ENCODE data around the gene CKAP2L.

GRCh38 chr2:112798979-112799975 lies 34.9 kb upstream of the CKAP2L start:
- TF ChIP-seq EP300 (IDR thresholded peaks at IDR 0.05): no peak
- TF ChIP-seq, protein P1, sequence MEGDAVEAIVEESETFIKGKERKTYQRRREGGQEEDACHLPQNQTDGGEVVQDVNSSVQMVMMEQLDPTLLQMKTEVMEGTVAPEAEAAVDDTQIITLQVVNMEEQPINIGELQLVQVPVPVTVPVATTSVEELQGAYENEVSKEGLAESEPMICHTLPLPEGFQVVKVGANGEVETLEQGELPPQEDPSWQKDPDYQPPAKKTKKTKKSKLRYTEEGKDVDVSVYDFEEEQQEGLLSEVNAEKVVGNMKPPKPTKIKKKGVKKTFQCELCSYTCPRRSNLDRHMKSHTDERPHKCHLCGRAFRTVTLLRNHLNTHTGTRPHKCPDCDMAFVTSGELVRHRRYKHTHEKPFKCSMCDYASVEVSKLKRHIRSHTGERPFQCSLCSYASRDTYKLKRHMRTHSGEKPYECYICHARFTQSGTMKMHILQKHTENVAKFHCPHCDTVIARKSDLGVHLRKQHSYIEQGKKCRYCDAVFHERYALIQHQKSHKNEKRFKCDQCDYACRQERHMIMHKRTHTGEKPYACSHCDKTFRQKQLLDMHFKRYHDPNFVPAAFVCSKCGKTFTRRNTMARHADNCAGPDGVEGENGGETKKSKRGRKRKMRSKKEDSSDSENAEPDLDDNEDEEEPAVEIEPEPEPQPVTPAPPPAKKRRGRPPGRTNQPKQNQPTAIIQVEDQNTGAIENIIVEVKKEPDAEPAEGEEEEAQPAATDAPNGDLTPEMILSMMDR (IDR thresholded peaks at IDR 0.05): no peak
- no peak for TF ChIP-seq POLR2AphosphoS5 (IDR thresholded peaks at IDR 0.05)

Data from suprapubic skin (tissue), 4 donors.